Right cardiac atrium (tissue), 5 donors: ENCODE results near the gene DPP9. TPM values are rescaled to one million over a fixed set of nuclear protein-coding genes. Genes with fewer than 3 reads are reported as not detected.
"Not testable (repeated sequence)": the region's sequence is repeated elsewhere in the genome, so short reads cannot be mapped to it uniquely, and the experiment has no call there.

Source experiments
- ATAC-seq, 2 donors: fragments of 200-7000 bp; cut with Tn5 transposase; one replicate each; pipeline versions ENCODE4 v1.8.0 to v1.9.1; 2020; ENCODE audit warnings: moderate library complexity in 2 of 2, mild to moderate bottlenecking in 1 of 2
- DNase-seq, 3 donors: peaks; one replicate each; pipeline ENCODE4 v3.0.0-alpha.2; 2020
- H3K27ac ChIP-seq: one replicate; pipeline ENCODE4 v1.5.1; 2013; ENCODE audit warnings: mild to moderate bottlenecking, low read length, control low read depth, moderate library complexity
- H3K27me3 ChIP-seq: one replicate; pipeline ENCODE4 v1.6.1; 2013; ENCODE audit not compliant: control insufficient read depth, insufficient read depth
- H3K4me1 ChIP-seq: one replicate; pipeline ENCODE4 v1.6.1; 2013; ENCODE audit warnings: low read length; ENCODE audit not compliant: control insufficient read depth, insufficient read depth
- H3K4me3 ChIP-seq: one replicate; pipeline ENCODE4 v1.5.1; 2013; ENCODE audit warnings: low read length, control low read depth
- H3K9me3 ChIP-seq: one replicate; pipeline ENCODE4 v1.6.1; 2013; ENCODE audit warnings: low read length; ENCODE audit not compliant: control insufficient read depth
- WGBS: extraction: QIAGEN DNeasy Blood & Tissue Kit; methylation state at CpG from one replicate; pipeline ENCODE4 v1.1.7; 2013; 5-methylcytosine and 5-hydroxymethylcytosine counted together
- intact Hi-C, 4 donors: fragments of 100-400 bp; cut with DNase I; formaldehyde crosslinking; loops; one replicate each; pipeline versions ENCODE4 v1.11.0 to v1.14.0; 2022 to 2023
- polyA plus RNA-seq: library from polyadenylated mRNA; stranded (reverse); fragments of 200-250 nt; gene quantifications from one replicate; pipeline ENCODE4 v1.2.3, GENCODE V29; 2013
- total RNA-seq, 4 donors: library from RNA; stranded (reverse); fragmentation: NEBNext Ultra II Directional; extraction: Animal tissue kit (Norgen Biotek cat#: 25700); gene quantifications; one replicate each; pipeline ENCODE4 v1.2.1, GENCODE V29; 2021
- donor health status: healthy with polysubstance abuse.
- donor health status: DM: no; HTN: yes; CAD: no.
- donor health status: DM: no; HTN: no; CAD: no.
- donor health status: DM: no; HTN: yes; CAD: no; lungs with severe emphysema.
- donor health status: DM: yes; HTN: yes; CAD: no.

DPP9 gene
- total and polyA plus RNA-seq, 5 donors = 27.0 to 43.9 (median 36.1) TPM

DNA sequence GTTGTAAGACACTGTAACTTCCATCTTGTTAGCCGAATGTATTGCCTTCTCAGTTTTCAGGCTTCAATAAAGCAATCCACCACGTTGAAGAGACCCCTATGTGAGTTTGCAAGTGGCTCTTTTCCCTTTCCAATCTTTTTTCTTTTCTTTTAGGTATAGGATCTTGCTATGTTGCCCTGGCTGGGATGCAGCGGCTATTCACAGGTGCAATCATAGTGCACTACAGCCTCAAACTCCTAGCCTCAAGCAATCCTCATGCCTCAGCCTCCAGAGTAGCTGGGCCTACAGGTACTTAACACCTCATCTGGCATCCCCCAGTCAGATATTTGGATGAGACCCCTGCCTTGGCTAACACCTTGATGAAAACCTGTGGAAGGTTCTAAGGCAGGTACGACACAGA lies 34.4 kb upstream of the DPP9 start:
- Histone ChIP-seq H3K4me3 (no peak overlapping the region), H3K9me3 (no peaks in the 10 kb centered on the region), H3K4me1 (peaks cover 2% of the 10 kb centered on the region), H3K27ac (no peak overlapping the region), H3K27me3 (no peaks in the 10 kb centered on the region)
- no peak for DNase-seq
- WGBS = 75% methylated on average over 4 of the region's 4 CpGs
- no peak for ATAC-seq
- intact Hi-C loops = no loop called here

DNA sequence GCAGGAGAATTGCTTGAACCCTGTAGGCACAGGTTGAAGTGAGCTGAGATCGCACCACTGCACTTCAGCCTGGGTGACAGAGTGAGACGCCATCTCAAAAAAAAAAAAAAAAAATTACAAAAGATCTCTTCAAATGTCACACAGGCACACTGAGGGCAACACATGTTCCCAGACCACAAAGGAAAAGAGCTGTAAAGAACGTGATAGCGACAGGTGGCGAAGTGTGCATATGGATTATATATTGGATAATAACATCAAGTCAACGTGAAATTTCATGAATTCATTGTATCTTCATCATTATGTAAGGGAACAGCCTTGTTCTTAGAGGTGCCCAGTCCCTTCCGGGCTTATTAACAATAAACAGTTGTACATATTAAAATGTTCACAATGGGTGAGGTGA lies 31.8 kb upstream of the DPP9 start:
- intact Hi-C loops = no loop called here
- ATAC-seq (no peak), DNase-seq (no peak)
- 84% methylated on average over 7 of the region's 7 CpGs for WGBS
- Histone ChIP-seq H3K27ac (no peak overlapping the region), H3K4me1 (peaks cover 2% of the 10 kb centered on the region), H3K9me3 (no peaks in the 10 kb centered on the region), H3K27me3 (no peaks in the 10 kb centered on the region), H3K4me3 (no peak overlapping the region)

DNA sequence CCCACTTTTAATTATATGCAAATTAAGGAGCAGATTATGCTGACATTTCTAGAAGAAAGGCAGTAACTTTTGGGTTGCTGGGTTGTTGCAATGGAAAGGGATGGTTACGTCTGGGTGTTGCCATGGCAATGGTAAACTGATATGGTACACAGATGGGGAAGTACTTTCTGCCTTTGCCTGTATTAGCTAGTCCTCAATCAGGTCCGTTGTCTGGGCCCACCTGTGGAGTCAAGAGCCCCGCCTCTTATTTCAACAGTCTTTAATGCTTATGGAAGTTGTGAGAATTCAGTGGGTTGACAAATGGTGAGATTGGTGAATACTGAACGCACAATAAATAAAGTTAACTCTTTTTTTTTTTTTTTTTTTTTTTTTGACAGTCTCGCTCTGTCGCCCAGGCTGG lies 30.6 kb upstream of the DPP9 start:
- H3K9me3 ChIP-seq = no peaks in the 10 kb centered on the region
- intact Hi-C loops = no loop called here
- ATAC-seq = no peak
- no peaks in the 10 kb centered on the region for H3K27me3 ChIP-seq
- 72% methylated on average over 6 of the region's 6 CpGs for WGBS
- H3K4me3 ChIP-seq = no peak overlapping the region
- no peaks in the 10 kb centered on the region for H3K4me1 ChIP-seq
- H3K27ac ChIP-seq = no peak overlapping the region
- DNase-seq = no peak

DNA sequence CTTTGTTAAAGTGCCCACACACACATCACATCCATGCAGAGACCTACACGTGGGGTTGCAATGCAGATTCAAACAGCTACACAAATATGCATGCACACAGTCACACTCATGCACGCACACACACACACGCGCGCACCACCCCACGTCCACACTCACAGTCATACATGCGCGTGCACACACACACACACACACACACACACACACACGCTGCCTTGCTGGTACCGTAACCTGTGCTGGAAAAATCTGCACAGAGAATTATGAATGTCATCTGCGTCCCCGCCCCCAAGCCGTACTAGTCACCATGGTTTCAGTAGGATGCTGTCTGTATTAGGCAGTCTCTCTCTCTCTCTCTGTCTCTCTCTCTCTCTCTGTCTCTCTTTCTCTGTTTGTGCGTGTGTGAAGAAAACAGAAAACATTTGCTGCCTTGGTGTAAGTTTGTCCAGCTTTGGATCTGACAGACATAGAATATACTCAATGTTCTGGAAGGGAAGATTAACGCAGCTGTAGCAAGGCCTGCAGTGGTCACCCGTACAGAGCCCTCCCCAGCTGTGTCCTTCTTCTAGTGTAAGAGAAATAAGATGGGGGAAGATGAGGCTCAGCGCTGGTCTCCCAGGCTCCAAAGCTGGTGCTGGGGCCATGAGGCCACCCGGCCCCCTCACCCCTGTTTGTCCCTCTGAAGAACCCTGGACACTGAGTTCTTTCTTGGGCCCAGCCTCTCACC lies 26.4 kb upstream of the DPP9 start:
- DNase-seq (no peak), ATAC-seq (no peak)
- Histone ChIP-seq H3K4me3 (no peak overlapping the region), H3K9me3 (no peaks in the 10 kb centered on the region), H3K4me1 (no peaks in the 10 kb centered on the region), H3K27me3 (no peaks in the 10 kb centered on the region), H3K27ac (no peak overlapping the region)
- intact Hi-C loops = no loop called here
- WGBS = 75% methylated on average over 18 of the region's 18 CpGs

DNA sequence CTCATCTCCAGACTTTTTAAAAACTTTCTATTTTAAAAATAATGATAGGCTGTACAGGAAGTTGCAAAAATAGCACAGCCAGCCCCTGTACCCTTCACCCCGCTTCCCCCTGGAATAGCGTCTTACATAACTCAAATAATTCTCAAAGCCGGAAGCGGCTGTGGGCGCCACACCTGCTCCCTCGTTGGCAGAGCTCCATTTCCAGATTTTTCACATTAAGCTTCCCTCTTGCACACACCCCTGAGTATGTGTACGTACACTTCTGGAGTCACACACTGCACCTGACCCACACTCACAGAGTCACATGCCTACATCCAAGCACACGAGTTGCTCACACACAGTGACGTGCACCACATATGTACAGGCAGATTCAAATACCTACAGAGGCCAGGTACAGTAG lies 24.9 kb upstream of the DPP9 start:
- 55% methylated on average over 9 of the region's 9 CpGs for WGBS
- DNase-seq = no peak
- intact Hi-C loops = no loop called here

DNA sequence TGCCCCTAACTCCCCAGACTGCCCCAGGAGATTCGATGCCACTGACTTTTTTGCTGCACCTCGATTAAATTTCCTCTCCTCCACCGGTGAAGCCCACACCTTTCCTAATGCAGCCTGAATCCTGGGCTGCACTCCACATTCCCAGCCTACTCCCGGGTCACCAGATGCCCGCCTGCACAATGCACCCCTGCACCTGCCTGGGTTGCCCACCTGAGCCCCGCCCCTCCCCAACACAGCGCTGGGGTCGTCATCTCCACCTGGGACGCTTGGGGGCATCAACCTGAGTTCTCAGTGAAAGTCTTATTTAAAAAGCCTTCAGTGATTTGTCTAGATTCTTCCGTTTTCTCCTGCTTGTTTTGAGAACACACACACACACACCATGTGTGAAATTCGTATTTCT lies 24.5 kb upstream of the DPP9 start:
- ATAC-seq (no peak), DNase-seq (peak in 1 of 3 donors; percentile 25)
- H3K27me3 ChIP-seq = no peaks in the 10 kb centered on the region
- H3K4me3 ChIP-seq = no peak overlapping the region
- no peaks in the 10 kb centered on the region for H3K9me3 ChIP-seq
- 45% methylated on average over 11 of the region's 11 CpGs for WGBS
- H3K27ac ChIP-seq = no peak overlapping the region
- H3K4me1 ChIP-seq = peaks cover 2% of the 10 kb centered on the region
- intact Hi-C loops = no loop called here

More for the DNA sequence above, 24.9 kb upstream of the DPP9 start:
- Histone ChIP-seq H3K4me3 (no peak overlapping the region), H3K27me3 (no peaks in the 10 kb centered on the region), H3K4me1 (peaks cover 2% of the 10 kb centered on the region), H3K27ac (no peak overlapping the region), H3K9me3 (no peaks in the 10 kb centered on the region)
- no peak for ATAC-seq

DNA sequence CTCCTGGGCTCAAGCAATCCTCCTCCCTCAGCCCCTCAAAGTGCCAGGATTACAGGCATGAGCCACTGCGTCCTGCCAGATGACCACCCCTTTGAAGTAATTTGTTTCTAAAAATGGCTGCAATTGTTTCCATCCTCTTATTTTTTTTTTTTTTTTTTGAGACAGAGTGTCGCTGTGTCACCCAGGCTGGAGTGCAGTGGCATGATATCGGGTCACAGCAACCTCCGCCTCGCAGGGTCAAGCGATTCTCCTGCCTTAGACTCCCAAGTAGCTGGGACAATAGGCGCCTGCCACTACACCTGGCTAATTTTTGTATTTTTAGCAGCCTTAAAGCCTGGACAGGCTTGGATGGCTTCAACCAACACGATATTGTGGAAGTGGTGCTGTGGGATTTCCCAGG lies 22.3 kb upstream of the DPP9 start:
- Histone ChIP-seq H3K27me3 (no peaks in the 10 kb centered on the region), H3K9me3 (no peaks in the 10 kb centered on the region), H3K4me3 (no peak overlapping the region), H3K27ac (no peak overlapping the region), H3K4me1 (peaks cover 2% of the 10 kb centered on the region)
- DNase-seq (no peak), ATAC-seq (no peak)
- WGBS = 51% methylated on average over 8 of the region's 8 CpGs
- intact Hi-C loops = no loop called here

DNA sequence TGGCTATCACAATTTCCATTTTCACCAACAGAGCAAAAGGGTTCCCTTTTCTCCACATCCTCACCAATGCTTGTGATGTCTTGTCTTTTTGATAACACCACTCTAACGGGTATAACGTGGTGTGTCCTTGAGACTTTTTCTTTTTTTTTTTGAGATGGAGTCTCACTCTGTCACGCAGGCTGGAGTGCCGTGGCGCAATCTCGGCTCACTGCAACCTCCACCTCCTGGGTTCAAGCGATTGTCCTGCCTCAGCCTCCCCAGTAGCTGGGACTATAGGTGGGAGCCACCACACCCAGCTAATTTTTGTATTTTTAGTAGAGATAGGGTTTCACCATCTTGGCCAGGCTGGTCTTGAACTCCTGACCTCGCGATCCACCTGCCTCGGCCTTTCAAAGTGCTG lies 21.5 kb upstream of the DPP9 start:
- not testable (repeated sequence) for H3K9me3 ChIP-seq, ATAC-seq
- WGBS = 62% methylated on average over 10 of the region's 10 CpGs

DNA sequence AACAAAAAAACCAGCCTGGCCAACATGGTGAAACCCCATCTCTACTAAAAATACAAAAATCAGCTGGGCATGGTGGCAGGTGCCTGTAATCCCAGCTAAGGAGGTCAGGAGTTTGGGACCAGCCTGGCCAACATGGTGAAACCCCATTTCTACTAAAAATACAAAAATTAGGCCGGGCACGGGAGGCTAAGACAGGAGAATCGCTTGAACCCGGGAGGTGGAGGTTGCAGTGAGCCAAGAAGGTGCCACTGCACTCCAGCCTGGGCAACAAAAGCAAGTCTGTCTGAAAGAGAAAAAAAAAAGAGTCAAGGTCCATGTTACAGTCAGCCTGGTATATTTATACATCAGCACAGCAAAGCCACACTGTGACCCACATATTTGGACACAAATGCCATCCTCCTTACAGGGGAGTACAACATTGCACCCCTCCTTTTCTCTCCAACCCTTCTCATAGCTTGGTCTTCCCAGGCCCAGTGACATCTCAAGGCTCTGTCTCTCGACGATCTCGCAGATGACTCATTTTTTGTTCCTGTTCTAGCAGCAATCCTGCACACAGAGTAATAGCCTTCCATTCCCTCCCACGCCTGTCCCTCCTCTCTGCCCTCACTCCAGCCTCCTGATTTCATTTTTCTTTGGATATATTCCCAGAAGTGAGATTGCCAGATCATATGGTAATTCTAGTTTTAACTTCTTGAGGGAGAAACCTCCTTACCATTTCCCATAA lies 21.0 kb upstream of the DPP9 start:
- Histone ChIP-seq H3K27ac (peak overlapping the region; percentile 6), H3K9me3 (no peaks in the 10 kb centered on the region), H3K4me3 (no peak overlapping the region), H3K4me1 (peaks cover 2% of the 10 kb centered on the region), H3K27me3 (no peaks in the 10 kb centered on the region)
- ATAC-seq (peak; percentile 89), DNase-seq (peak in 2 of 3 donors; percentile 53 to 62)
- WGBS = 45% methylated on average over 8 of the region's 8 CpGs
- intact Hi-C loops = no loop called here

More for the DNA sequence above, 21.5 kb upstream of the DPP9 start:
- intact Hi-C loops, H3K27me3 ChIP-seq, H3K4me3 ChIP-seq, H3K4me1 ChIP-seq, H3K27ac ChIP-seq: not testable (repeated sequence)
- DNase-seq = peak in 1 of 3 donors; percentile 25

DNA sequence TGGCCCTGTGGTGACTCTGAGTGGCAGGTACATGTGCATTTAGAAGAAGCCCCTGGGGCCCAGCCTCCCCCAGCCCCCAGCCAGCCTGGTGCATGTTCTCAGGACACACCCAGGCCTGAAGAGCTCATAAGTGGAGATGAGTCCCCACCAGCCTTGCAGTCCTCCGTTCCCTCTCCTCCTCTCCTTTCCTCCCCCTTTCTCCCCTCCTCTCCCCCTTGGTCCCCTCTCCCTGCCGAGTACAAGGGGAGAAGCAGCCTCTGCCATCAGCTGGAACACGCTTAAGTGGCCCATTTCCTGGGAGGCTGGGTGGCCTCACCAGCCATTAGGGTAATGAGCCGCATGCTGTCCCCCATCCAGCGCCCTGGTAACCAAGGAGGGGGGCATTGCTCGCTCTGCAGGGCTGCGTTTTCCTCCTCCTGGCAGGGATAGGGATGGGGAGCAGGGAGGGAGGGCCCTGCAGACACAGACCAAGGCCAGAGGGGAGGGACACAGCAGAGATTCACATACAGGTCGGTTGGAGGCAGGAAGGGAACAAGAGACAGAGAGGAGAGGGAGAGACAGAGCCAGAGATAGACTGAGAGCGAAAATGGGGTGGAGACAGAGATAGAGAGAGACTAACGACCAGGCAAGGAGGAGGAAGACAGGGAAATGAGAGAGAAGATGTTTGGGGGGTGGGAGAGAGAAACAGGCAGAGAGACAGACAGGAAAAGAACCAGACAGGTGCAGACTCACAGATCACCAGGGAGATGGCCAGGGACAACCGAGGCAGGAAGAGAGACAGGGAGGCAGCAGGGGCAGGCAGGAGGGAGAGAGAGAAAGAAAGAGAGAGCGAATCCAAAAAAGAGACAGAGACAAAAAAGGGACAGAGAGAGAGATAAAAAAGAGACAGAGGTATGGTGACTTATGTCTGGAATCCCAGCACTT lies 19.3 kb upstream of the DPP9 start:
- H3K9me3 ChIP-seq = no peaks in the 10 kb centered on the region
- ATAC-seq (peak in 1 of 2 donors; percentile 38), DNase-seq (peak in 1 of 3 donors; percentile 34)
- 27% methylated on average over 12 of the region's 12 CpGs for WGBS
- H3K4me1 ChIP-seq = peaks cover 2% of the 10 kb centered on the region
- no peak overlapping the region for H3K4me3 ChIP-seq
- no peaks in the 10 kb centered on the region for H3K27me3 ChIP-seq
- intact Hi-C loops = no loop called here
- no peak overlapping the region for H3K27ac ChIP-seq

DNA sequence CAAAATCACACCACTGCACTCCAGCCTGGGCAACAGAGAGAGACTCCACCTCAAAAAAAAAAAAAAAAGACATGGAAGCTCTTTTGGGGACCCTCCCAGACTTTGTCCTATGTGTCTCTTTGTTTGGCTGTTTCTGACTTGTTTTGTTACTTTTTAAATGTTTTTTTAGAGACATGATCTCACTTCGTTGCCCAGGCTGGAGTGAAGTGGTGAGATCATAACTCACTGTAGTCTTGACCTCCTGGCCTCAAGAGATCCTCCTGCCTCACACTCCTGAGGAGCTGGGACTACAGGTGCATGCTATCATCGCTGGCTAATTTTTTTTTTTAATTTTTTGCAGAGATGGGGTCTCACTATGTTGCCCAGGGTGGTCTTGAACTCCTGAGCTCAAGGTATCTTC lies 16.4 kb upstream of the DPP9 start:
- no peaks in the 10 kb centered on the region for H3K27me3 ChIP-seq
- intact Hi-C loops = no loop called here
- ATAC-seq (no peak), DNase-seq (no peak)
- H3K4me3 ChIP-seq = no peak overlapping the region
- H3K27ac ChIP-seq = no peak overlapping the region
- no peaks in the 10 kb centered on the region for H3K9me3 ChIP-seq
- 61% methylated on average over 2 of the region's 2 CpGs for WGBS
- peaks cover 2% of the 10 kb centered on the region for H3K4me1 ChIP-seq
